GM12872 (cell line): ENCODE measurements around the gene VEGFA.

Experiments
- TF ChIP-seq, protein P1 (sequence below): IDR thresholded peaks from 3 replicates; pipeline ENCODE4 v1.5.1; 2011; ENCODE audit warnings: low read depth, mild to moderate bottlenecking, low read length, moderate library complexity; ENCODE audit not compliant: insufficient read depth

VEGFA gene

DNA sequence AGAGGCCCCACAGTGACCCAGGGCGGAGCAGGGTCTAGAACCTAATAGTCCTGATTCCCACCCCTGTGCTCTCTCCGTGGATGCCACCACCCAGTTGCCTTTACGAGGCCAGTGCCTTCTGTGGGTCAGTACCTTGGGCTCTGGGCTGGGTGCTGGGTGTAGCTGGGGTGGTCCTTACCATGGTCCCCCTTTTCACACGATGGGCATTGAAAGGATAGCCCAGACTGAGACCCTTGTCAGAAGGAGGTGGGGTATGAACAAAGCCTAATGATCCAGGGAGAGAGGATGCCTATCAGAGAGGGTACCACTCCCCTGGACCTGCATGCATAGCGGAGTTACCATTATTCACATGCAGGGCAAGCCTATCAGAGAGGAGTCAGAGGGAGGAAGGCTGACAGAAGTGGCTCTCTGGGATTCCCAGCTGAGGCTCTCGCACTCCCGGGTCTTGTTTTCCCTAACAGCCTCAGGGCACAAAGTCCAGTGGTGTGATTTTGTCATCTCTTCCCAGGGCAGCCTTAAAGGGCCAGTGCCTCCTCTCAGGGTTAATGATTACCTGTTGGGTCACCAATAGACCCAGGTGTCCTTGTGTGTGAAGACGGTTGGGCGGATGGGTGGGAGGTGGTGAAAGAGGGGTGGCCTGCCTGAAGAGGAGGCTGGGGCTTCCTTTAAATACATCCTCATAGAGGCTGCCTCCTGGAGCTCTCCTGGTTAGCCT lies 36.2 kb downstream of the VEGFA start:
- TF ChIP-seq, protein P1, sequence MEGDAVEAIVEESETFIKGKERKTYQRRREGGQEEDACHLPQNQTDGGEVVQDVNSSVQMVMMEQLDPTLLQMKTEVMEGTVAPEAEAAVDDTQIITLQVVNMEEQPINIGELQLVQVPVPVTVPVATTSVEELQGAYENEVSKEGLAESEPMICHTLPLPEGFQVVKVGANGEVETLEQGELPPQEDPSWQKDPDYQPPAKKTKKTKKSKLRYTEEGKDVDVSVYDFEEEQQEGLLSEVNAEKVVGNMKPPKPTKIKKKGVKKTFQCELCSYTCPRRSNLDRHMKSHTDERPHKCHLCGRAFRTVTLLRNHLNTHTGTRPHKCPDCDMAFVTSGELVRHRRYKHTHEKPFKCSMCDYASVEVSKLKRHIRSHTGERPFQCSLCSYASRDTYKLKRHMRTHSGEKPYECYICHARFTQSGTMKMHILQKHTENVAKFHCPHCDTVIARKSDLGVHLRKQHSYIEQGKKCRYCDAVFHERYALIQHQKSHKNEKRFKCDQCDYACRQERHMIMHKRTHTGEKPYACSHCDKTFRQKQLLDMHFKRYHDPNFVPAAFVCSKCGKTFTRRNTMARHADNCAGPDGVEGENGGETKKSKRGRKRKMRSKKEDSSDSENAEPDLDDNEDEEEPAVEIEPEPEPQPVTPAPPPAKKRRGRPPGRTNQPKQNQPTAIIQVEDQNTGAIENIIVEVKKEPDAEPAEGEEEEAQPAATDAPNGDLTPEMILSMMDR = no peak

DNA sequence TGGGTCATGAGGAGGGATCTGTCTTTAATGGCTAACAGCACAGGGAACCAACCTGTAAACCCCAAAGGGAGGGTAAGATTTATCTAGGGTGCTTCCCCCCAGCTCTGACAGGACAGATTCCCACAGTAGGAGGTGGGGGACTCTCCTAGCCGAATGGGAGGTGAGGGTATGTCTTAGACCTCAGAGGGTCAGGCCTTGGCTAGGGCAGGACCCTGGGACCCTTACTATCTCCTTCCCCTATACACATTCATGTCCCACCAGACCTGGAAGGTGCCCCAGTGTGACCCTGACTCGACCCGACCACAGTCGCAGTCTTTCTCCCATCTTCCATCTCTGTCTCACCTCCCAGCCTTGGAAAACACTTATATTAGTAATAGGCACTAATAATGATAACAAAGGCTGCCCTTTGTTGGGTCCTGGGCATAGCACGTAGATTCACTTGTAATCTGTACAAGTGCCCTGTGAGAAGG lies 36.8 kb downstream of the VEGFA start:
- TF ChIP-seq, protein P1 = no peak

DNA sequence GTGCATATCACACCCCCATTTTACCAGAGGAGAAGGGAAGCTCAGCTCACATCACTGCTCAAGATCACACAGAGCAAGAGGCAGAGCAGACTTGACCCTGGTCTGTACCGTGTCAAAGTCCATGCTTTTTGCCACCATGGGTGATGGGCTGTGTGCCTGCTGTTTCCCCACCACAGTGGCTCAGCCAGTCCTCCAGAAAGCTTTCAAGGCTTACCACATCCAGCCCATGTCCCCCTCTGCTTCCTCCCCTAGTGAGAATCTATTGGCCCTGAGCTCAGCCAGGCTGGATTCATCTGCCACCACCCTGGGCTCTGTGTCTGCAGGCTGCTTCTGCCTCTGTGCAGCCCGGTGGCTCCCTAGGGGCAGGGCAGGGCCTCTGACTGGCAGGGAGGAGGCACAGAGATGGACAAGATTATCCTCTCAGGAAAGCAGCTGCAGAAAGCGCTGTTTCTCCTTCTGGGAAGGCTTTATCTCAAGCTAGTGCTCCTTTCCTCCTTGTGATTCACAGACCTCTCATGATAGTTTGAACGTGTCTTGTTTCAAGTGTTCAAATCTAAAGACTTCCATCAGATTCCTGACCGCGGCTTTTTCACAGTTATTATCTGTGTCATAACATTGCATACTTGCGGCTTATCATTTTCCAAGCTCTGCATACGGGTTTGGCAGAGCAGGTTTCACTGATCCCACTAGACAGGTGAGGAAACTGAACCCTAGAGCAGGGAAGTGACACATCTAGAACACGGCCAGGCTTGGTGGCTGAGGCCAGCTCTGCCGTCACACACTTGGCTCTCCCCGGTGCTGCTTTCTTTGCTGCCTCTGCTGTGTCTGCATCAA lies 37.4 kb downstream of the VEGFA start:
- TF ChIP-seq, protein P1 = no peak

DNA sequence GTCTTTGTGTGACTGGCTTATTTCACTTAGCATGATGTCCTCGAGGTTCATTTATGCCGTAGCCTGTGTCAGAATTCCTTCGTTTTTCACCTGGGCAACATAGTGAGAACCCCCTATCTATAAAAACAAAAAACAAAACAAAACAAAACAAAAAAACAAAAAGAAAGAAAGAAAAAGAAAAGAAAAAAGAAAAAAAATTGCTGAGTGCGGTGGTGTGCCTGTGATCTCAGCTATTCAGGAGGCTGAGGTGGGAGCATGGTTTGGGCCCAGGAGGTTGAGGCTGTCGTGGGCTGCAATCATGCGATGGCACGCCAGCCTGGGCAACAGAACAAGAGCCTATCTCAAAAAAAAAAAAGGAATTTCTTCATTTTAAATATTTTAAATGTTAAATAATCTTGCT lies 38.4 kb downstream of the VEGFA start:
- TF ChIP-seq, protein P1 = no peak

DNA sequence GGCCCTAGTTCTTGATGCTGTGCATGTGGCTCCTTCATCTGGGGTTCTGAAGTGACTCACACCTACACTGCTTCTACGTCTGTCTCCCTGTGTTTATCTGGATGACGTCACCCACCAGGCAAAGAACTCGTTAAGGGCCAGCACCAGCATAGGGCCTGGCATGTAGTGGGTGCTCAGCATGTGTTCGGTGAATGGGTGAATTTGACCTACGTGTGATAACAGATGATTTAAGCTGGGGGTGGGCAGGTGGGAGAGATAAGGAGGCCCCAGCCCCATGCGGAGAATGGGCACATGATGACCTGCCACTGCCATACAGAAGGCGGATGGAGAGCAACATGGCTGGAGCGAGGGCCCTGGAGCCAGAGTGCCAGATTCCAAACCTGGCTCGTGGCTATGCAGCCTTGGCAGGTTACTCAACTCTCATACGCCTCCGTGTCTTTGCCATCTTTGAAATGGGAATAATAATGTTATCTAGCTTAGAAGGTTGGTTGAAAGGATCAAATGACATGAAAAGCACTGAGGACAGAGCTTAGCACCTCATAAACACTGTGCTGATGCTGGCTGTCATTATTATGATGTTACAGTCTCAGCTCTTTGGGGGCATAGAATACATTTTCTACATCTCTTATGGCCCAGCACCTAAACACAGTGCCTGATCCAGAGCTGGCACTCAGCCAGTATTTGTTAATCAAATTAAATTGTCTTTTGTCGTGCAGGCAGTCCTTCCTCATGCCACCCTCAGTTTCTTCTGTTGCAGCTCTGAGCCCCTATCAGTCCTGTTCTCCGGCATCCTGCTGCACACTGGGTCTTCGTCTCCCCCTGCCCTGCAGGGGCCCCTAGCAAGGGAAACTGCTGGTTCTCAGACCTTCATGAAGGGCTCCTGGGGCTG lies 39.6 kb downstream of the VEGFA start:
- TF ChIP-seq, protein P1 = no peak

DNA sequence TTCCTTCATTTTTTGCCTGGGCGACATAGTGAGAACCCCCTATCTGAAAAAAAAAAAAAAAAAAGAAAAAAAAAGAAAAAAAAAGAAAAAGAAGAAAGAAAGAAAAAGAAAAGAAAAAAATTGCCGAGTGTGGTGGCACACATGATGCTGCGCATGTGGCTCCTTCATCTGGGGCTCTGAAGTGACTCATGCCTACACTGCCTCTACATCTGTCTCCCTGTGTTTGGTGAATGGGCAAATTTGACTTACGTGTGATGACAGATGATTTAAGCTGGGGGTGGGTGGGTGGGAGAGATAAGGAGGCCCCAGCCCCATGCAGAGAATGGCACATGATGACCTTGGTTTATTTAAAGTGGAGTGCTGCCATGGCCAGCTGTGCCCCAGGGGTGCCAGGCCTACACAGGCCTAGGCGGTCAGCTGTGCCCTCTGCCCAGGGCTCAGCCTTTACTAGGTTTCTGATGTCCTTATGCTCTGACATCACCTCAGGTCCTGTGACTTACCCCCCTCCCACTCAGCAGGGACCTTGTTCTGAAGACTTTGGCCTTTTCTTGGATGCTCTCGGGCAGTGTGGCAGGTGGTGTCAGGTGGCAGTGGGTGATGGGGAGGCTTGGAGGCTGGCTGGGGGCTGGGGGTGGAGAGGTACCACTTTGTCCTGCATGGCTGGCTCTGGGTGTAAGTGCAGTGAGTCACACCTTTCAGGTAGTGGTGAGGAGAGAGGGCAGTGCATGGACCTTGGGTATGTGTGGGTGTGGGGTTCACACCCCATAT lies 41.1 kb downstream of the VEGFA start:
- TF ChIP-seq, protein P1 = no peak
